ENCODE results near the gene TTN. TPM values are rescaled to one million over a fixed set of nuclear protein-coding genes. Genes with fewer than 3 reads are reported as not detected.

The TTN gene
- total and polyA plus RNA-seq, 2 of the 8 experiments (the other 6 are each of a cell fraction or from before 2014, with no cell fraction given) = 0.30 to 9.7 TPM

- TF ChIP-seq SIRT6 (IDR thresholded peaks at IDR 0.05; ENCODE audit: low read length) = no peak
- TF ChIP-seq BRCA1 (IDR thresholded peaks at IDR 0.05; ENCODE audit: low read depth, low read length) = no peak
Observed at GRCh38 chr2:178844269-178844668, 37.0 kb upstream of the TTN start (continued).

Data from H1 (cell line).